Measurements from ENCODE around the gene LGALS14.
"Not testable (repeated sequence)": the region's sequence is repeated elsewhere in the genome, so short reads cannot be mapped to it uniquely, and the experiment has no call there.

Gene LGALS14

DNA sequence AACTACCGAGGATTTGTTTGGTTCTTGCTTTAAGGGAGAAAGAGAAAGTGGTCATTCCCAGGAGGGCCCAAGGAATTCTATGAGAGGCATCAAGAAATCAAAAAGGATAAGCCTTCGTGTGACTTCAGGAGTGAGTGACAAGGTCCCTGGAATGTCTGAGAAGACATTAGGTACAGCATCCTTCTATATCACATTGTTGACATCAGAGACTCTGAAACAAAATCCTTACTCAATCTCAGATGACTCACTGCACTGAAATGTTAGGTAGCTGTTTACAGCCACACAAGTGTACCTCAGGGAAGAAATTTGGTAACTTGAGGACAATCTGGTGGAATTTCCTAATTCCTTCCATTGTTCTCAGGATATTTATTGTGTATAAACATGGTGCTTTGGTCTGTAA lies 7.9 kb upstream of the LGALS14 start:
- no peak for DNase-seq

DNA sequence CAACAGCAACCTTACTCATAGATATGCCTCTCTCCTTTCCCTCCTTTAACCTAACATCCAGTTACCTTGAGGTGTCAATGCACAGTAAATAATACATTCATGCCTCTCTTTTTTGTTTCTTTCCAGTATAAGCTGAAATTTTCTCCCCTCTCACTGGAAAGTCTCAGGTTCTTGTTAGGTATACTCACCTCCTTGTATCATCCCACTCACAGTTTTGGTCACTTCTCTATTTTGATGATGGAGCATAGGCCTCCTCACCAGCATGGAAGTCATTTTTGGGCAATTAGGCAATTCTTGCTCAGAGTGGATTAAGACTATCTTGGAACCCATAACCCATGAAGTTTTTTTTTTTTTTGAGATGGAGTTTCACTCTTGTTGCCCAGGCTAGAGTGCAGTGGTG lies 5.7 kb upstream of the LGALS14 start:
- no peak for DNase-seq

DNA sequence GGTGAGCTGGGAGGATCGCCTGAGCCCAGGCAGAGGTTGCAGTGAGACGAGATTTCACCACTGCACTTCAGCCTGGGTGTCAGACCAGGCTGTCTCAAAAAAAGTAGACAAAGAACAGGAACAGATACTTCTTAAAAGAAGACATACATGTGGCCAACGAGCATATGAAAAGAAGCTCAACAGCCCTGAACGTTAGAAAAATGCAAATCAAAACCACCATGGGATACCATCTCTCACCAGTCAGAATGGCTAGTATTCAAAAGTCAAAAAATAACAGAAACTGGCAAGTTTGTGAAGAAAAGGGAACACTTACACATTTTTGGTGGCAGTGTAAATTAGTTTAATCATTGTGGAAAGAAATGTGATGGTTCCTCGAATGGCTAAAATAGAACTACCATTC lies 3.0 kb upstream of the LGALS14 start:
- DNase-seq: no peak

DNA sequence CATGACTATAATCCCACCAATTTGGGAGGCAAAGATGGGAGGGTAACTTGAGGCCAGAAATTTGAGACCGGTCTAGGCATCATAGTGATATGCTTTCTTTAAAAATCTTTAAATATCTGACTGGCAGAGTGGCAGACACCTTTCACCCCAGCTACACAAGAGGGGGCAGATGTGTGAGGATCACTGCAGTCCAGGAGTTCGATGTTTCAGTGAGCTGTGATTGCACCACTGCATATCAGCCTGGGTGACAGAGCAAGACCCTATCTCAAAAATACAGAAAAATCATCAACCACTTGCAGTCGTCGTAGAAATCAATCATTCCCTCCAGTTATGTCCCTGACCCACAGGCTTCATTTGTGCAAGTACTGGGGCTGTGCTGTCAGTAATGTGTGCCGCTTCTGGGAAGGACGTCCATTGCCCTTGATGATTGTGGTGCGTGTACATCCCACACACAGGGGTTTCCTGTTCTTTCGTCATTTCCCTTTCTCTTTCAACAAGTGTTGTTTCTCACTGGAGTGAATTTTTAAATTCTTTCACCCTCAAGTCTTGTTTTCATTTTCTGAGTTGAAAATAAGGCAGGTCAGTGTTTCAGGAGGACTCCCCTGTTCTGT lies 1.4 kb downstream of the LGALS14 start:
- DNase-seq: no peak

DNA sequence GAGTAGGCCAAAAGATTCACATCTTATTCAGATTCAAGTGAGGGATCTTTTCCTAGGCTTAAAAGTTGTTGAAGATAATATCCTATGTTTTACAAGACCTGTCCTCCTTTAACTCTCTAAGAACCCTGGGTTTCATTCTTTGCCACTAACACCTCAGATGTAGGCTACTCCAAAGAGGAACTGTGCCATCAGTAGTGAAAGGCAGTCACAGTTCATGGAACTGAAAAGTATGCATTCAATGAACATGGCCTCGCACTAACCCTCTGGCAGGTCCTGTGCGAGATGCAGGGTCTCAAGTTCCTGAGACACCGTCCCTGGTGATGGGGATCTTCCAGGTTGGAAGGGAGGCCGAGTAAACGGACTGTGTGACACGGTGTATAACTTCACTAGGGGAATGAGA lies 4.3 kb downstream of the LGALS14 start:
- DNase-seq: no peak

DNA sequence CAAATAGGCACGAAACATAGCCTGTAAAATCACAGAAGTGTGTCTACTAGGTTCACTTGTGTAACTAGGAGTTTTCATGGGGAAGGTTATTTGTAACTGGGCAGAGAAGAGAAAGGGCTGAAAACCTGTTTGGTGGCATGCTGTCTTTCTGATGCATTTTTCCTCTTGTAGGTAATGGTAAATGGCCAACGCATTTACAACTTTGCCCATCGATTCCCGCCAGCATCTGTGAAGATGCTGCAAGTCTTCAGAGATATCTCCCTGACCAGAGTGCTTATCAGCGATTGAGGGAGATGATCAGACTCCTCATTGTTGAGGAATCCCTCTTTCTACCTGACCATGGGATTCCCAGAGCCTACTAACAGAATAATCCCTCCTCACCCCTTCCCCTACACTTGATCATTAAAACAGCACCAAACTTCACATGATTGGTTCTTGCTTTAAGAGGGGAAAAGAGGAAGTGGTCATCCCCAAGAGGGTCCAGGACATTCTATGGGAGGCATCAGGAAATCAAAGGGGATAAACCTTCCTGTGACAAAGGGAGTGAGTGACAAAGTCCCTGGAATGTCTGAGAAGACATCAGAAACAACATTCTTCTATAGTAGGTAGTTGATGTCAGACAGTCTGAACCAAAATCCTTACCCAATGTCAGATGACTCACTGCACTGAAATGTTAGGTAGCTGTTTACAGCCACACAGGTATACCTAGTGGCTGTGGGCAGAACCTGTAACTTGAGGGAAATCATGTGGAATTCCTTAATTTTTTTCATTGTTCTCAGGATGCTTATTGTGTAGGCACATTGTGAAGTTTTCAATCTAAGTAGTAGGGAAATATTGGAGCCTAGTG lies 5.0 kb downstream of the LGALS14 start:
- DNase-seq: no peak

DNA sequence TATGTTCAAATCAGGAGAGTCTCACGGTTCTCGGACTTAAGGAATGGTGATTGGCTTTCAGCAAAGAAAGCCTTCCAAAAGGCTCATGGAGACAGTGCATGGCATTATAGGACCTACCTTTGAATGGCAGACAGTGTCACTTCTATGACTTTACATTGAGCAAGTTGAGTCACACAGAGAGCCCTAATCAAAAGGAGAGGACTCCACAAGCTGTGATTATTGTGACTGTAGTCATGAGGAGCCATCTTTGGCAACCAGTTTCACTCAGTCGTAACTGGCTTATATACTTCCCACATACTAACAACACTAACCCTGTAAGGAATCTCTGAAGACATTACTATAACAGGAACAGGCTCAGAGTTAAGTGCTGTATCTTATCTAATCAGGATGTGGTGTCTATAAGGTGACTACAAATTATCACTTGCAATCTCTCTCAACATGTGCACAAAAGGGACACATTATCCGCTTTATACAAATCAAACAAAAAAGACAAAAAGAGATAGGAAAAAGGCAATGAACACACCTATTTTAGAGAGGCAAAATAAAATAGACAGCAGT lies 6.1 kb downstream of the LGALS14 start:
- DNase-seq: no peak

DNA sequence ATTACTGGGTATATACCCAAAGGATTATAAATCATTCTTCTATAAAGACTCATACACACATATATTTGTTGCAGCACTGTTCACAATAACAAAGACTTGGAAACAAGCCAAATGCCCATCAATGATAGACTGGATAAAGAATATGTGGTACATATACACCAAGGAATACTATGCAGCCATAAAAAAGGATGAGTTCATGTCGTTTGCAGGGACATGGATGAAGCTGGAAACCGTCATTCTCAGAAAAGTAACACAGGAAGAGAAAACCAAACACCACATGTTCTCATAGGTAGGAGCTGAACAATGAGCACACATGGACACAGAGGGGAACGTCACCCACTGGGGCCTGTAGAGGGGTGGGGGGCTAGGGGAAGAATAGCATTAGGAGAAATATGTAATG lies 15.9 kb downstream of the LGALS14 start:
- DNase-seq: not testable (repeated sequence)

DNA sequence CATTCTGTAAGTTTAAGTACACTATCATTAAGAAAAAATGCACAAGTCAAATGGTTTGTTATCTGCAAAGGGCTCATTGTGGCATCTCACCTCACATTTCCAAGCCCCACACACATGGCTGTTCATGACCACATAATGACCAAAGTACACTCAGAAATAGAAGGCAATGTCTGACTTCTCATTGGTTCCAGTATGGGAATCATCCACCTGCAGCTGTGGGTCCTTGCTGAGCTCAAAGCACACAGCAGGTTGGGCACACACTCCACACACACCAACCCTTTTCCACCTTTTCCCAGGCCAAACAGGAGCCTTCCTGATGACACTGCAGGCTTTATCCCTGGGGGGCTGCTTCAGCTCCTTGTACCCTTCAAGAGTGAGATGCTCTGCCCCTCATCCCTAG lies 21.7 kb downstream of the LGALS14 start:
- no peak for DNase-seq

DNA sequence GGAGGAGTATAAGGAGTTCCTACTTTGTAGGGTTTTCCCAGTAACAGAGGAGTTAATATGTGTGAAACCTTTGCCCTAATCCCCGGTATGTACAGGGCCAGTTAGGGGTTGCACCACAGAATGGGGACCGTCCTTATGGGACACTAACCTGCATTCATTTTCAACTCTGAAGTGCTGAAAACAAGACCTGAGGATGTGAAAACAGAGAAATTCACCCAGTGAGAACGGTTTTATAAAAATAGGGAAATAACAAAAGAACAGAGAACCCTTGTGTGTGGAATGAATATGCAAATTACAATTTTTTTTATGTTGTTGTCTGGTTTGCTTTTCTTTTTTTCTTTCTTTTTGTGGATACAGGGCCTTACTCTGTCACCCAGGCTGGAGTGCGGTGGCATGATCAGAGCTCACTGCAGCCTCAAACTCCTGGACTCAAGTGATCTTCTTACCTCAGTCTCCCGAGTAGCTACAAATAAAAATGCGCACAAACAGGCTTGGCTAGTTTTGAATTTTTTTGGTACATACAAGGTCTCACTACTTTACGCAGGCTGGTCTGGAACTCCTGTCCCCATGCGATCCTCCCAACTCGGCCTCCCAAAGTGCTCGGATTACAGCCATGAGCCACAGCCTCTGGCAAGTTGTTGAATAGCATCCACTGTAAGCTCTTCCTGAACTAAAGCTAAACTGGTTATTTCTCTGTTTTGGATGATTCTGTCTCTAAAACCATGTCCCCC lies 23.0 kb downstream of the LGALS14 start:
- DNase-seq: no peak

DNA sequence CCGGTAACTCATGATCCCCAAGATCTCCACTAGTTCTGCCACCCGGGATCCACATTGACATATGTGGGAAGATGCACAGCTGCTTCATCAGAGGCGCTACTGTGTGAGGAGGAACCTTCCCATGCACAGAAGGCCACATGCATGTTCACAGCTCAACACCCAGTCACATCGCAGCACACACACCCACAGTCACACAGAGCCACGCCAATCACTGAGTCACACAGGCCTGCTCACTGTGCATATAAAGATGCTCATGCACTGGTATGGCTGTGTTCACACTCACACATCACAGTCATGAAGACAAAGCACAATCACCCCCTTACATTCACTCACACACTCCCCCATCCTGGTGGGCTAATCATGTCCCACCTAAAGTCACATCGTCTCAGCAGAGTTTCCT lies 23.8 kb downstream of the LGALS14 start:
- no peak for DNase-seq

DNA sequence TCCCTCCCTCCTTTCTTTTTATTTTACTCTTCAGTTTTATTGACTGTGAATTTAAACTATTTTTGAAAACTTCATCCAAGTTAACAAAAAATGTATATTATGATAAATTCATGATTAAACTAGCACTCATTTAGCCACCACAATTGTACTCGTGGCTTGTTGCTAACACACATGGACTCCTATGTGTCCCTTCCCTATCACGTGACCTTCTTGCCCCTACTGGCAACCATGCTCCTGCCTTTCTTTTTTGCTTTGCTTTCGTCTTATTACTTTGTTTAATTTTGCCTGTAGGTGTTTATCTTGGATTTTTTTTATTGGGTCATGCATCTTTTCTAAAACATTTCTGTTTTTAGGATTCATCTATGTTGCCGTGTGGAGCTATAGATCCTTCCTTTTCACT lies 25.3 kb downstream of the LGALS14 start:
- DNase-seq: no peak

DNA sequence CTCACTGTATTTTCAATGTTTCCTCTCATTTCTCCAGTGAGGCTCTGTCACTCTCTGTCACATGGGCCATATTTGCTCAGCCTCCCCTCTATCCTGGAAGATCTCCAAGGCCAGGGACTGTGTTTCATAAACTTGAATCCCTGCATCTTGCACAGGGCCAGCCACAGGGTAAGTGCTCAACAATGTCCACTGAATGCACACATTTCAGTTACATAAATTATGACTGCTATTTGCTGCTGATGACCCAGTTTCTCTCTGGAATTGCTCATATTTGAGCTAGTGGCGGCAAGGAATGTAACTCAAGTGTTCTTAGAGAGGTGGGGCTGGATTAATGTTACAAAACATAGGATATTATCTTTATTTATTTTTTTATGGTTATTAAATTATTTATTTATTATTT lies 27.4 kb downstream of the LGALS14 start:
- no peak for DNase-seq

DNA sequence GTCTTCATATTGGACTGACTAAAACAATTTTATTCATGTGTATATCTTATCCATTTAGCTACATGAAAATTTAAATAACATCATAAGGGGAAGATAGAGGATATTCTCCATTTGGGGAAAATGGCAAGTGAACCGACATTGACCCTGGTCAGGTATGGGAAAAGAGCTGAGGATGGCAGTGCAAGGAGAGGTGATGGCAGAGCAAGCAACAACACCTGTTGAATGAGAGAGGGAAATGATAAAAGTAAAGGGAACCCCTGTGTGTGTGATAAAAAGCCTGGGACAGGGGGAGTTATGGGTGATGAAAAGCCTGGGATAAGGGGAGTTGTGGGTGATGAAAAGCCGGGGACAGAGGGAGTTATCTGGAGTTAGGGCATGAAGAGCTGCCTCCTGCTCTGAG lies 29.6 kb downstream of the LGALS14 start:
- DNase-seq: no peak

DNA sequence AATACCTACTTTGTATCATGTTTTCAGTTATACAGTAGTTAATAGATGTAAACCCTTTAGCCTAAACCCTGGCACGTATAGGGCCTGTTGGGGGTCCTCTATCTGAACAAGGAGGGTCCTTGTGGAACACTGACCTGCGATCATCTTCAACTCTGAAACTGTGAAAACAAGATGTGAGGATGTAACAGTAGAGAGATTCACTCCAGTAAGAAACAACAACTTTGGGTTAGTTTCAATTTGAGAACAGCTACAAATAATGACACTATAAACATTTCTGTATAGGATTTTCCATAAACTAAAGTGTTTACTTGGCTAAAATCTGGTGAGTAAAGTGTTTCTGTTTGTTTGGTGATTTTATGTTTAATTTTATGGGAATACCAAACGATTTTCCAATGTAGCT lies 31.4 kb downstream of the LGALS14 start:
- DNase-seq: no peak

DNA sequence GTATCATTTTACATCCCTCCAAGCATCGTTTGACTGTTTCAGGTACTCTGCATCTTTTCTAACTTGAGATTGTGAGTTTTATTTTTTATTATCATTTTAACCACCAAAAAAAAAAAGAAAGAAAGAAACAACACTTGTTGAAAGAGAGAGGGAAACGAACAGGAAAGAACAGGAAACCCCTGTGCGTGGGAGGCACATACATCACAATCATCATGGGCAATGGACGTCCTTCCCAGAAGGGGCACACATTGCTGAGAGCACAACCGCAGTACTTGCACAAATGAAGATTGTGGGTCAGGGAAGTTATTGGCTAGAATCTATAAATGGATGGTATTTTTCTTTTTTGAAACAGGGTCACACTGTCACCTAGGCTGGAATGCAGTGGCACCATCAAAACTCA lies 31.8 kb downstream of the LGALS14 start:
- no peak for DNase-seq

DNA sequence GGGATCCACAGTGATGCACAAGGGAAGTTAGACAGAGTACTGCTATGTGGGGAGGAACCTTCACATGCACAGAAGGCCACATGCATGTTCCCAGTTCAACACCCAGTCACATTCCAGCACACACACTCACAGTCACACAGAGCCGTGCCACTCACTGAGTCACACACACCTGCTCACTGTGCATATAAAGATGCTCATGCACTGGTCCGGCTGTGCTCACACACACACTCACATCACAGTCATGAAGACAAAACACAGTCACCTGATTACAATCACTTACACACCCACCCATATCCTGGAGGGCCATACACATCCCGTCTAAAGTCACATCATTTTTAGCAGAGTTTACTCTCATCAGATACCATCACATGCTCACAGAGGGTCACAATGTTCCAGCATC lies 33.1 kb downstream of the LGALS14 start:
- DNase-seq: no peak

DNA sequence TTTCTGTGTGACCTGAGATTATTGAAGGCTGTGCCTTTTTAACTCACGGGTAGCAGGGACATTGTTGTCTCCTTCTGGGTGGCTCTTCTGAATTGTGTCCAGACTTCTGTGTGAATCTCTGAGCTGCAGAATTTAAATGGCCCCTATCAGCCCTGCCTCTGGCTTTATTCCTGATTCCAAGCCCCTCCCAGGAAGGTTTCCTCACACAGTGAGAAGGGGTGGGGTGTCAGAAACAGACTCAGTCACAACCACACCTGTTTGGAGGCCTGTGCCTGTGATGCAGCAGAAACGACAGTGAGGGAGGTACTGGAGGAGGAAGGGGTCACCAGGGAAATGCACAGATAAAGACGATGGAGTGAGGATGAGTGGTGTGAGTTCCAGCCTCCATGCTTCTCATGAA lies 33.6 kb downstream of the LGALS14 start, which contains the start of gene CLC:
CLC (minus strand) TSS at position 139 of the 400 bp plus-strand sequence; CDS start at position 62, 77 bp downstream.
- no peak for DNase-seq

DNA sequence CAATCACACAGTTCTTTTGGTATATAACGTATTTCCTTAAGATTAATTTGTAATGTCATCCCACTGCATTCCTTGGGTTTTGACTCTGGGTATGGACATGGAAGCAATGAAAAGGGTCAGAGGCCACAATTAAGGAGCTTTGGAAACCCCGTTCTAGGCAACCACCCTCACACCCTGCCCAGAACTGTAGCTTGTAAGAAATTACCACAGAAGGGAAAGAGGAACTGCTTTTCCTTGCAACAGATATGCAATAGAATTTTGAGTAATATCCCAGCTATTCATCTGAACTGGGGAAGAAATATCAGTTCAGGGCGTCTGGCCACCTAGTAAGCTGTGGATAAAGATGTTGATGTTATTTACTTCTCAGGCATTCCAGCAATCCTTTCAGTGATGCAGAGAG lies 34.5 kb downstream of the LGALS14 start:
- DNase-seq: no peak

DNA sequence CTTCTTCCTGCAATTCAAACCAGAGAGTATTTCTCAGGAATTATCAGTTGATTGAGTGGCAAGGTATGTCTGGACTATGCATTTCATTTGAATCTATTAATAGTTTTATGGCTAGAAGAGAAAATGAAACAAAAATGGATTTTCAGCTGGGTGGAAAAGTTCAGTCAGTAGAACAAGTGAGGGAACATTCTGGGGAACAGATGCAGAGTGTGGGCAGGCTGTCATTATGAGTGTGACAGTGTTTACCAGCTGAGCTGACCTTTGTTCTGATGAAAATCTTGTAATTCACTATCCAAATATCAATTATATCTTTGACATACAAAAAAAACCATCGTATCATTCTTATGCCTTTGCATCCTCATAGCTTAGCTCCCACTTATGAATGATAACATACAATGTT lies 36.1 kb downstream of the LGALS14 start:
- DNase-seq: no peak

DNA sequence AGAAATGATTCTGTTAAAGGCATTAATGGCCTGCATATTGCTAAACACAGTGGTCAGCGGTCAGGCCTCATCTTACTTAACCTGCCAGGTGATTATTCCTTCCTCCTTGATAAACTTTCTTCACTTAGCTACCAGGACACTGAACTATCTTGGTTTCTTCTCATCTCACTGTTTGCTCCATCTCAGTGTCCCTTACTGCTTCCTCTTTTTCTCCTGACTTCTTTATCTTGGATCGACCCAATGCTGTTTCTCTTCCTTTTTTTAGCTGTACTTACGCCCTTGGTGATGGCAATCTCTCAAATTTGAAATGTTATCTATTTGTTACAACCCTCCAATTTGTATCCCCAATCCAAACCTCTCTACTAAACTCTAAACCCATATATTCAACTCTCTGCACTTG lies 41.4 kb downstream of the LGALS14 start:
- DNase-seq: no peak

DNA sequence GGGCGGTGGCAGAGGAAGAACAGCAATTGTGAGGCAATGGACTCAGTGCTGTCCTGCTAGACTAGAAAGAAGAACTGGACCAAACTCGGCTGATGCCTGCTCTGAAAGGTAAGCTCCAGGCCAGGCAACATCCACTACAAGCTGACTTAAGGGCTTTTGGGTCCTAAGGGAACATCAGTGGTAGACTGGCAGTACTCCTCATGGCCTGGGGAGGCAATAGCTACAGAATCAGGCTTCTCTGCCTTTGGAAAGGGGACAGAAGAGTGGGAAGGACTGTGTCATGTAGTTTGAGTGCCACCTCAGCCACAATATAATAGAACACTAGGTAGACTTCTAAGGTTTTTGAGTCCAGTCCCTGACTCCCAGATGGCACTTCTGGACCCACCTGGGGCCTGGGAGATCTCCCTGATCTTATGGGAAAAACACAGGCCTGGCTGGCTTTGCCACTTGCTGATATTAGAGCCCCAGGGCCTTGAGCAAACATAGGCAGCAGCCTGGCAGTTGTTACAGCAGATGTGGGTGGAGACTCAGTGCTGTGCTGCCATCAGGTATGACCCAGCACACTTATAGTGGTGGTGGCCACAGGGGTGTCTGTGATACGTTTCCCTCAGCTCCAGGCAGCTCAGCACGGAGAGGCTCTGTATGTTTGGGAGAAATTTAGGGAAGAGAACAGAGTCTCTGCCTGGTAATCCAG lies 42.7 kb downstream of the LGALS14 start:
- no peak for DNase-seq

DNA sequence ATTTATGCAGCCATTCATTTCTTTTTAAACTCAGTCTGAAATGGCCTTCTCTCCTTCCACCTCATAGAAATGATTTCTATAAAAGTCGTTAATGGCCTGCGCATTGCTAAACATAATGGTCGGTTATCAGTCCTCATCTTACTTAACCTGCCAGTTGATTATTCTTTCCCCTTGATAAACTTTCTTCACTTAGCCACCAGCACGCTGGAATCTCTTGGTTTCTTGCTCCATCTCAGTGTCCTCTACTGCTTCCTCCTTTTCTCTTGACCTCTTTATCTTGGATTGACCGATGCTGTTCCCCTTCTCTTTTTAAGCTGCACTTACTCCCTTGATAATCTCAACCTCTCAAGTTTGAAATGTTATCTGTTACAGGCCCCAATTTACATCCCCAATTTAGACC lies 45.7 kb downstream of the LGALS14 start:
- no peak for DNase-seq
